GM12872 (cell line): Measurements from ENCODE around the gene ZNF827.

Experiments used
- TF ChIP-seq, protein P1 (sequence below): IDR thresholded peaks from 3 replicates; pipeline ENCODE4 v1.5.1; 2011; ENCODE audit warnings: low read depth, mild to moderate bottlenecking, low read length, moderate library complexity; ENCODE audit not compliant: insufficient read depth

Gene ZNF827

GRCh38 chr4:145899886-145900460 is 38.6 kb downstream of the ZNF827 start:
- TF ChIP-seq, protein P1, sequence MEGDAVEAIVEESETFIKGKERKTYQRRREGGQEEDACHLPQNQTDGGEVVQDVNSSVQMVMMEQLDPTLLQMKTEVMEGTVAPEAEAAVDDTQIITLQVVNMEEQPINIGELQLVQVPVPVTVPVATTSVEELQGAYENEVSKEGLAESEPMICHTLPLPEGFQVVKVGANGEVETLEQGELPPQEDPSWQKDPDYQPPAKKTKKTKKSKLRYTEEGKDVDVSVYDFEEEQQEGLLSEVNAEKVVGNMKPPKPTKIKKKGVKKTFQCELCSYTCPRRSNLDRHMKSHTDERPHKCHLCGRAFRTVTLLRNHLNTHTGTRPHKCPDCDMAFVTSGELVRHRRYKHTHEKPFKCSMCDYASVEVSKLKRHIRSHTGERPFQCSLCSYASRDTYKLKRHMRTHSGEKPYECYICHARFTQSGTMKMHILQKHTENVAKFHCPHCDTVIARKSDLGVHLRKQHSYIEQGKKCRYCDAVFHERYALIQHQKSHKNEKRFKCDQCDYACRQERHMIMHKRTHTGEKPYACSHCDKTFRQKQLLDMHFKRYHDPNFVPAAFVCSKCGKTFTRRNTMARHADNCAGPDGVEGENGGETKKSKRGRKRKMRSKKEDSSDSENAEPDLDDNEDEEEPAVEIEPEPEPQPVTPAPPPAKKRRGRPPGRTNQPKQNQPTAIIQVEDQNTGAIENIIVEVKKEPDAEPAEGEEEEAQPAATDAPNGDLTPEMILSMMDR, result no peak

DNA sequence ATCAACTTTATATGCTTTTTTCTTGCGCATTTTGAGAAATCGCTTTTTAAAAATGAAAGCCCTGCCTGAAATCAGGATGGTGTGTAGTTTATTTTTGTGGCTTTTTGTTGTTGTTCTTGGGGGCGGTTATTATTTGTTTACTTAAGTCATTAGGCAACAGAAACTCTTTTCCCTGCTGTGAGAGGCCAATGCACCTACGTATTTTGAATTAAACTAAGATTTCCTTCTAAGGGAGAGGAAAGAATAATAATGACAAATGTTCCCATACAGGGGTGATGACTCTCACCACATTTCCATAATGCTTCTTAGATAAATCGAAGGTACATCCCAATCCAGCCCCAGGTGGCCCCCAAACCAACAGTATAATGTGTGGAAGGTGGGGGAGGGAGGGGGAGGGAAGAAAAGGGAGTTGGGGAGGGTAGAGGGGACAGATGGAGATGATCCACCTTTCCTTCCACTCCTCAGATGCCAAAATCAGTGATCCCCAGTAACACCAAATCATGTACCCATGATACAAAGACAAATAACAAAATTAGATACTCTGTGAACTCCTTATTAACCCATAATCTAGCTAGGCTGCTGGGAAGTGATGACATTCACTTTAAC is 39.6 kb downstream of the ZNF827 start:
- TF ChIP-seq, protein P1, result no peak

DNA sequence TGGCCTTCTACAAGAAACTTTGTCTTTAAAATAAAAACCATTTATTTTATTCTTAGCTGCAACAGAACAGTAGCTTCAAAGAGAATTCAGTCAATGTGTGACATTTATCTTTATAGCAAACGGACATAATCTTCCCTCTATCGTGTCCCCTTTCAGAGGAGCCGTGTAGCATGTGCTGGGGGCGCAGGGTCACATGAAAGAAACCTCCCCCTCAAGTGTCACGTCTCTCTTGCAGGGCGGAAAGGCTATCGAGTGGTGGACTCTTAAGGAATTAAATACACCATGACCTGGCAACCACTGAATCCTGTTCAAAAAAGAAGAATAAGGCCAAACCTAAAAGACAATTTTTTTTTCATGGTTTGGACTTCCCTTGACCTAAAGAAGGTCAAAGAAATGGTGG is 40.2 kb downstream of the ZNF827 start:
- TF ChIP-seq, protein P1, result no peak

- TF ChIP-seq, protein P1, result no peak
Measured at GRCh38 chr4:145895056-145895455, 43.6 kb downstream of the ZNF827 start.

GRCh38 chr4:145891958-145892357 is 46.7 kb downstream of the ZNF827 start:
- TF ChIP-seq, protein P1, result no peak

DNA sequence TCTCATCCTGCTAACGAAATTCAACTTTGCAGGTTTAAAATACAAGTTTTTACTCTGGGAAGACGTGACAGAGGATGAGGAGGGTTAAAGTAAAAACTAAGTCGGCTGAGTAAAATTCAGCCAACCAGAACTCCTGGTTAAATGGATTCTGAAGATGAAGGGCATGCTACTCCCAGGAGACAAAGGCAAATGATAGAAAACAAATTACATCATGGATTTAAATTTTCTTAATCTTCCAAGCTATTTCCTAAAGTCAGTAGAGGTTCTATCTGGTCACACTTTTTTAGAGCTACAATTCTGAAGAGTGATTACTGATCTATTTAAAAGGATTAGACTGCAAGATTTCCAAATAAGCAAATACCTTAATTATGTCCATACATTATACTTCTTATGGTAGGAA is 47.9 kb downstream of the ZNF827 start:
- TF ChIP-seq, protein P1, result no peak

DNA sequence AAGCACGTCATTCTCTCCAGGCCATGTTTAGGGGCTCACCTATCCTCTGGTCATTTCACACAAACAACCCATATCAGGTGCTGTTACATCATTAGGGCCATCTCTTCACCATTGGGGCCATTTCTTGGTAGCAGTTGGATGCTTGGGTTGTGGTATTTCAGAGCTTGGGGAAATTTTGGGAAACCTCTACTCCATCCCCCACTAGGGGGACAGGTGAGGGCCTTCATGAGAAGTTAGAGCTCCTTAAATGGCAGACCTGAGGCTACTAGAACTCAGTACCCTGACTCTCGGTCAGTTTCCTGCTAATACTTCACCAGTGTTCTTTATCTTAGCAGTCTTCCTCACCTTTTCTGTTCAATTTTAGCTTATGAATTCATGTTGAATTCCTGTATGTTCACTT is 50.2 kb downstream of the ZNF827 start:
- TF ChIP-seq, protein P1, result no peak; the same call in 2 of the 3 replicates
